ENCODE measurements around the gene EMILIN1.
A peak's percentile ranks its signal among the peaks of the same experiment; 100 is the strongest.
"Not testable (repeated sequence)": the region's sequence is repeated elsewhere in the genome, so short reads cannot be mapped to it uniquely, and the experiment has no call there.

The EMILIN1 gene

DNA sequence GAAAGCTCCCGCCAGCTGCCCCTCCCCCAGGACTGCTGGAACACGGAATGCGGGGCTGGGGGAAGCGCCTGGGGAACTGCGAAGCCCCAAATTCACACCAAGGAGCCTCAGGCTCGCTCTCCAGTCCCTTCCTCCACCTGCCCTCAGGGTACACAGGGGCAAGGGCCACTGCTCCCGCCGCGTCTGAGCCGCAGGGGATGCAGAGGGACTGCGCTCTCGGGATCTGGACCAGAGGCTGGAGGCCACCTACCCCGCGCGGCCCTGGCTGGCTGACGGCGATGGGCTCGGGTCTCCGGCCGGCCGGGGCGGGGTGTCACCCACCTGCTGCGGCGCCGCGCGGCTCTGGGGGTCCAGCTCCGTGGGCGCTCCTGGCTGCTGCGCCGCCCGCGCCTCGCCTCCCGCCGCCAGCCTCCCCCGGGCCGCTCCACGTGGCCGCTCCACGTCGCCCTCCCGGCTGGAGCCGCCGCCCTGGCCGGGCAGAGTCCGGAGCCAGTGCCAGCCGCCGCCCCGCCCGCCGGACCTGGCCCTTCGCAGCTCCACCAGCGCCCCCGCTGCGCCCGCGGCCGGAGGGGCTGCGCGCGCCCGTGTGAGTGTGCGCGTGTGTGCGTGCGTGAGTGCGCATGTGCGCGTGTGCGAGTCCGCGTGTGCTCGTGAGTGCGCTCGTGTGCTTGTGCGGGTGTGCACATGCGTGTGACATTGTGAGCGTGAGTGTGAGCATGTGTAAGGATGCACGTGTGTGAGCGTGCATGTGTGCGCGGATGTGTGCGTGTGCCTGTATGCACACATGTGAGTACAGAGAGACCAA is 40.3 kb downstream of the EMILIN1 start, which contains the start of gene CGREF1:
TSS of gene CGREF1 (minus strand) at position 604 of the 805 bp plus-strand sequence. CDS start 14,762 bp downstream, outside the sequence.
- FAIRE-seq (peak; percentile 94), DNase-seq (ENCODE audit: insufficient read length, low spot score) (peak; percentile 55)
- TF ChIP-seq POU2F2 (IDR thresholded peaks at IDR 0.05; ENCODE audit: low read depth, low read length) (no peak), SPI1 (IDR thresholded peaks at IDR 0.05; ENCODE audit: low read depth, low read length) (no peak), POLR2A (IDR thresholded peaks at IDR 0.05; ENCODE audit: low read depth, low read length) (no peak), TAF1 (IDR thresholded peaks at IDR 0.05; ENCODE audit: low read depth, low read length) (no peak), PAX5 (IDR thresholded peaks at IDR 0.05; ENCODE audit: insufficient read depth, low read length, severe bottlenecking) (no peak), POLR2AphosphoS5 (IDR thresholded peaks at IDR 0.05; ENCODE audit: low read depth, low read length) (no peak)

GRCh38 chr2:27119330-27119670 is 40.9 kb downstream of the EMILIN1 start:
- not testable (repeated sequence) for FAIRE-seq; DNase-seq (ENCODE audit: insufficient read length, low spot score)

GRCh38 chr2:27121906-27122305 is 43.5 kb downstream of the EMILIN1 start:
- FAIRE-seq, result no peak
- no peak for DNase-seq (ENCODE audit: insufficient read length, low spot score)
- no peak for TF ChIP-seq TAF1 (IDR thresholded peaks at IDR 0.05; ENCODE audit: low read depth, low read length)
- no peak for TF ChIP-seq POU2F2 (IDR thresholded peaks at IDR 0.05; ENCODE audit: low read depth, low read length)
- TF ChIP-seq PAX5 (IDR thresholded peaks at IDR 0.05; ENCODE audit: insufficient read depth, low read length, severe bottlenecking), result no peak
- no peak for TF ChIP-seq POLR2AphosphoS5 (IDR thresholded peaks at IDR 0.05; ENCODE audit: low read depth, low read length)
- TF ChIP-seq SPI1 (IDR thresholded peaks at IDR 0.05; ENCODE audit: low read depth, low read length), result no peak
- no peak for TF ChIP-seq POLR2A (IDR thresholded peaks at IDR 0.05; ENCODE audit: low read depth, low read length)

- FAIRE-seq (no peak), DNase-seq (ENCODE audit: insufficient read length, low spot score) (no peak)
- TF ChIP-seq PAX5 (IDR thresholded peaks at IDR 0.05; ENCODE audit: insufficient read depth, low read length, severe bottlenecking) (no peak), POLR2AphosphoS5 (IDR thresholded peaks at IDR 0.05; ENCODE audit: low read depth, low read length) (no peak), SPI1 (IDR thresholded peaks at IDR 0.05; ENCODE audit: low read depth, low read length) (no peak), POU2F2 (IDR thresholded peaks at IDR 0.05; ENCODE audit: low read depth, low read length) (no peak), TAF1 (IDR thresholded peaks at IDR 0.05; ENCODE audit: low read depth, low read length) (no peak), POLR2A (IDR thresholded peaks at IDR 0.05; ENCODE audit: low read depth, low read length) (no peak)
These were observed 44.4 kb downstream of the EMILIN1 start for GRCh38 chr2:27122791-27123190.

DNA sequence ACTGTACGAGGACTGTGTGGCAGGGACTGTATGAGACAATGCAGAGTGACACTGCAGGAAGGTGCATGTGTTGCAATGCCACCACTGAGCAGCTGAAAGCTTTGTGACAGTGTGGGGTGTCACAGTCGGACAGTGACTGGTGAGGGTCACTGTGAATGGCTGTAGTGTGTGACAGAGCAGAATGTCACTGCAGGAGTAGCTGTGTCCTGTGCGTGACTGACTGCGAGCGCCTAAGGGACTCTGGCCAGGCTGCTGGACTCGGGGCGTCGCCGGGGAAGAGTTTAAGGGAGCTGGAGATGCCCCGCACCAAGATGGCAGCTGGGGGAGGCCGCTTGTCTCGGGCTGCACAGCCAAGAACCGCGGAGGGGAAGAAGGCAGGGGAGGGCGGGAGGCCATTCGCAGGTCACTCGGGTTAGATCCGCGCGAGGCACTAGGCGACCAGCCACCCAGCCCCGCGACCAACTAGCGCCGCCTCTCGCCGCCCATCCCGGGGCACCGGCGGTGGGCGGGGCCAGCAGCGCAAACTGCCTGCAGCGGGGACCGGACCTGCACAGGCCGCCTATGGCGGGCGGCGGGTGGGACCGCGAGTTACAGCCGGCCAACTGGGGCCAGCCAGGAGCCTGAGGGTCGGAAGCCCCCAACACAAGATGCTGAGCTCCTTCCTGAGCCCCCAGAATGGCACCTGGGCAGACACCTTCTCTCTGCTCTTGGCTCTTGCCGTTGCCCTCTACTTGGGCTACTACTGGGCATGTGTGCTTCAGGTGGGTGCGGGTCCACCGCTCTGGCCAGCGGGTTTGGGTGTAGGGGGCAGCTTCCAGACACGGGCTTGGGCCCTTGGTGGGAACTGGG is 45.1 kb downstream of the EMILIN1 start, which contains the start of gene ABHD1:
TSS of gene ABHD1 (plus strand) at position 514 of the 849 bp plus-strand sequence. CDS start at position 648, 134 bp downstream.
- no peak for TF ChIP-seq POU2F2 (IDR thresholded peaks at IDR 0.05; ENCODE audit: low read depth, low read length)
- peak; percentile 73 for FAIRE-seq
- no peak for DNase-seq (ENCODE audit: insufficient read length, low spot score)

- no peak for FAIRE-seq
- no peak for DNase-seq (ENCODE audit: insufficient read length, low spot score)
- no peak for TF ChIP-seq POLR2AphosphoS5 (IDR thresholded peaks at IDR 0.05; ENCODE audit: low read depth, low read length)
- TF ChIP-seq PAX5 (IDR thresholded peaks at IDR 0.05; ENCODE audit: insufficient read depth, low read length, severe bottlenecking), result no peak
- no peak for TF ChIP-seq POLR2A (IDR thresholded peaks at IDR 0.05; ENCODE audit: low read depth, low read length)
- TF ChIP-seq TAF1 (IDR thresholded peaks at IDR 0.05; ENCODE audit: low read depth, low read length), result no peak
- no peak for TF ChIP-seq SPI1 (IDR thresholded peaks at IDR 0.05; ENCODE audit: low read depth, low read length)
- TF ChIP-seq POU2F2 (IDR thresholded peaks at IDR 0.05; ENCODE audit: low read depth, low read length), result no peak
These were observed 46.7 kb downstream of the EMILIN1 start for GRCh38 chr2:27125104-27125503.

DNA sequence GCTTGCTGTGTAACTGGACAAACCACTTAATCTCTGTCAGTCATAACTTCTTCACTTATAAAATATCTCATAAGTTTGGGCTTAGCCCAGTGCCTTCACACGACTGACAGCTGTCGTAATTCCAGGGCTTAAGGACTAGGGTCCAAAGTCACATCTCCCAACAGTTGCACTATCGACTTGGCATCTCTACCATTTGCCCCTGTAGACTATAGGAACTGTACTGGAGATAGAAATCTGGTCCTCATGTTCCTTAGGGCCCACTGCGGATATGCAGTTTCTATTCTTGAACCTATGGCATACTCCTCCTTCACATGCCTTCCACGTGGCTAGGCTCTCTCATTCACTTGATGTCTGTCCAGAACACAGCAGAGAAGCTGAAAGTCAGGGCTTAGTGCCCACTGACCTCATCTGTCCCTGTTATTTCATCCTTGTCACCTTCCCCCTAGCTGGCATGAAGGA is 47.9 kb downstream of the EMILIN1 start:
- no peak for FAIRE-seq
- DNase-seq (ENCODE audit: insufficient read length, low spot score), result no peak
- no peak for TF ChIP-seq POLR2A (IDR thresholded peaks at IDR 0.05; ENCODE audit: low read depth, low read length)
- no peak for TF ChIP-seq SPI1 (IDR thresholded peaks at IDR 0.05; ENCODE audit: low read depth, low read length)
- TF ChIP-seq POU2F2 (IDR thresholded peaks at IDR 0.05; ENCODE audit: low read depth, low read length), result no peak
- TF ChIP-seq POLR2AphosphoS5 (IDR thresholded peaks at IDR 0.05; ENCODE audit: low read depth, low read length), result no peak
- TF ChIP-seq PAX5 (IDR thresholded peaks at IDR 0.05; ENCODE audit: insufficient read depth, low read length, severe bottlenecking), result no peak
- no peak for TF ChIP-seq TAF1 (IDR thresholded peaks at IDR 0.05; ENCODE audit: low read depth, low read length)

DNA sequence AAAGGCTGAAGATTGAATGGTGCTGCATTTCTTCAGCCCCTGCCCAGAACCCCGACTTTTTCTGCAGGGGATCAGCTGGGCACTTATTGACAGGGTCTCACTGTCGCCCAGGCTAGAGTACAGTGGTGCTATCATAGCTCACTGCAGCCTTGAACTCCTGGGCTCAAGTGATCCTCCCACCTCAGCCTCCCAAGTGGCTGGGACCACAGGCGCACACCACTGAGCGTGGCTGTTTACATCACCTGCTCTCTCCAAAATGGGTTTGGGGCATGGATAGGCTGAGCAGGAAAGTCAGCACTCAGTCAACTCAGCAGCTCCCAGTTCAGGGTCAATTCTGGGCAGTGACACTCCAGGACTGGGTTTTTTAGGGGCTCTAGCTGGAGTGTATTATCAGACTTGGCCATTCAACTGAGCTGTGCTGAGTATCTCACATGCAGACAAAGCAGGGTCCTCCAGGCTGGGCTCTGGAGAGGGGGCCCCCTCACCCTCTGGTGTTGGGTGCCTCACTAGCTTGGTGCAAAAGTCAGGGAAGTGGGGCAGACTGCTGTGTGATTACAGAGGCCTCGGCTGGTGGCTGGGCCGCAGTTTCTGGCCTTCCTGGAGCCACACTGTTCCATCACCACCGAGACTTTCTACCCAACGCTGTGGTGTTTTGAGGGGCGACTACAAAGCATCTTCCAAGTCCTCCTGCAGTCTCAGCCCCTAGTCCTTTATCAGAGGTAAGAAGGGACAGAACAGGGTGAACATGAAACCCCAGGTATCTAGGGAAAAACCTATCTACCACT is 49.7 kb downstream of the EMILIN1 start:
- FAIRE-seq, result no peak
- TF ChIP-seq TAF1 (IDR thresholded peaks at IDR 0.05; ENCODE audit: low read depth, low read length) (no peak), POLR2AphosphoS5 (IDR thresholded peaks at IDR 0.05; ENCODE audit: low read depth, low read length) (no peak), PAX5 (IDR thresholded peaks at IDR 0.05; ENCODE audit: insufficient read depth, low read length, severe bottlenecking) (no peak), POLR2A (IDR thresholded peaks at IDR 0.05; ENCODE audit: low read depth, low read length) (no peak)
- no peak for DNase-seq (ENCODE audit: insufficient read length, low spot score)

Data from GM12891 (cell line).